C4-2B (cell line): Measurements from ENCODE around the gene MEF2C.

Experiments used
- CTCF ChIP-seq: fragments of 450-650 bp; conservative IDR thresholded peaks from 2 replicates; pipeline ENCODE4 v1.5.1; 2017; ENCODE audit warnings: mild to moderate bottlenecking
- ZFX ChIP-seq: fragments of 450-650 bp; IDR thresholded peaks from 2 replicates; pipeline ENCODE4 v1.6.1; 2017

GRCh38 chr5:88734191-88734640 lies 148.8 kb downstream of the MEF2C start:
- no peak for TF ChIP-seq CTCF
- no peak for TF ChIP-seq ZFX
